Activated T-cell treated with anti-CD3 and anti-CD28 coated beads, Interleukin-2, amount 50 U/mL, for 1 hour (primary cell): ENCODE measurements around the gene UROC1.

Source experiments
- DNase-seq: peaks from one replicate; pipeline ENCODE4 v3.0.0-alpha.2; 2020

The UROC1 gene

GRCh38 chr3:126476166-126477060, 41.2 kb downstream of the UROC1 start:
- DNase-seq, result no peak

- peak; percentile 93 for DNase-seq
These were observed 42.0 kb downstream of the UROC1 start, which contains the start of gene ZXDC for GRCh38 chr3:126475413-126476114. Gene ZXDC (minus strand): TSS chr3:126475891. CDS start chr3:126475865, 26 bp downstream.

GRCh38 chr3:126474498-126475412, 42.8 kb downstream of the UROC1 start:
- peak; percentile 51 for DNase-seq

- no peak for DNase-seq
These were observed 44.0 kb downstream of the UROC1 start for GRCh38 chr3:126473292-126474168.

- no peak for DNase-seq
These were observed 45.1 kb downstream of the UROC1 start for GRCh38 chr3:126472277-126473006.

- no peak for DNase-seq
These were observed 48.1 kb downstream of the UROC1 start for GRCh38 chr3:126469479-126469878.

- peak; percentile 9 for DNase-seq
These were observed 49.3 kb downstream of the UROC1 start for GRCh38 chr3:126468028-126468891.

- DNase-seq, result peak; percentile 8
These were observed 50.0 kb downstream of the UROC1 start for GRCh38 chr3:126467611-126467955.

GRCh38 chr3:126466886-126467610, 50.5 kb downstream of the UROC1 start:
- DNase-seq, result peak; percentile 12

GRCh38 chr3:126465928-126466544, 51.5 kb downstream of the UROC1 start:
- DNase-seq, result peak; percentile 14

GRCh38 chr3:126464997-126465396, 52.6 kb downstream of the UROC1 start:
- DNase-seq, result peak; percentile 11

- DNase-seq, result no peak
These were observed 53.1 kb downstream of the UROC1 start for GRCh38 chr3:126464494-126464893.

- DNase-seq, result peak; percentile 5
These were observed 53.5 kb downstream of the UROC1 start for GRCh38 chr3:126464093-126464492.

- DNase-seq, result peak; percentile 3
These were observed 54.1 kb downstream of the UROC1 start for GRCh38 chr3:126463521-126463920.

GRCh38 chr3:126461450-126462070, 56.0 kb downstream of the UROC1 start:
- DNase-seq, result peak; percentile 4

- DNase-seq, result peak; percentile 4
These were observed 57.2 kb downstream of the UROC1 start for GRCh38 chr3:126460381-126460780.

GRCh38 chr3:126459763-126460127, 57.8 kb downstream of the UROC1 start:
- no peak for DNase-seq

- DNase-seq, result no peak
These were observed 58.3 kb downstream of the UROC1 start for GRCh38 chr3:126459111-126459762.
